CD4-positive, alpha-beta T cell (primary cell): Measurements from ENCODE around the gene NACC2. TPM values are rescaled to one million over a fixed set of nuclear protein-coding genes. Genes with fewer than 3 reads are reported as not detected.

Experiments used
- ATAC-seq: fragments of 200-7000 bp; cut with Tn5 transposase; one replicate; pipeline ENCODE4 v1.10.0; 2022; ENCODE audit warnings: mild to moderate bottlenecking; ENCODE audit not compliant: poor library complexity
- CTCF ChIA-PET: fragments of 350-600 bp; sonication (Branson Sonifier 250); formaldehyde crosslinking; loops from one replicate; lab custom pipeline; 2021; ENCODE audit warnings: antibody characterized with exemption, inconsistent platforms; lab: Charles Lee
- POLR2A ChIA-PET: fragments of 350-600 bp; sonication (Branson Sonifier 250); formaldehyde crosslinking; loops from one replicate; lab custom pipeline; 2021; ENCODE audit warnings: antibody characterized with exemption, inconsistent platforms; lab: Charles Lee
- DNase-seq, 14 experiments: peaks; one replicate each; pipeline ENCODE4 v3.0.0-alpha.2; 2013 to 2020; ENCODE audit warnings: mixed read lengths in 2 of 14
- H3K27ac ChIP-seq, 2 donors: one replicate each; pipeline versions ENCODE4 v1.5.1 to v1.7.0; 2013; ENCODE audit warnings: low read length in 2 of 2, low read depth in 1 of 2, mild to moderate bottlenecking in 1 of 2
- H3K27me3 ChIP-seq, 2 experiments: 1 replicate in 1 of 2; 2 replicates in 1 of 2; pipeline versions ENCODE4 v1.6.1 to v1.7.0; 2013; ENCODE audit warnings: low read length in 2 of 2, control low read depth in 1 of 2, mild to moderate bottlenecking in 1 of 2, moderate library complexity in 1 of 2; ENCODE audit not compliant: insufficient read depth in 2 of 2, control insufficient read depth in 1 of 2
- H3K36me3 ChIP-seq: one replicate; pipeline ENCODE4 v1.6.1; 2013; ENCODE audit warnings: low read length, control low read depth; ENCODE audit not compliant: insufficient read depth
- H3K4me1 ChIP-seq: one replicate; pipeline ENCODE4 v1.6.1; 2013; ENCODE audit warnings: low read length, control low read depth; ENCODE audit not compliant: insufficient read depth
- H3K4me3 ChIP-seq: one replicate; pipeline ENCODE4 v1.5.1; 2013; ENCODE audit warnings: mild to moderate bottlenecking, low read length, moderate library complexity
- H3K9me3 ChIP-seq, 2 experiments: 1 replicate in 1 of 2; 2 replicates in 1 of 2; pipeline versions ENCODE4 v1.6.1 to v1.7.0; 2013; ENCODE audit warnings: low read length in 2 of 2, mild to moderate bottlenecking in 2 of 2, control low read depth in 1 of 2, moderate library complexity in 1 of 2; ENCODE audit not compliant: control insufficient read depth in 1 of 2, insufficient read depth in 1 of 2
- H3K27ac Mint-ChIP-seq: one replicate; pipeline ENCODE4 v1.8.0; 2020; ENCODE audit warnings: mixed read lengths
- H3K27me3 Mint-ChIP-seq: one replicate; pipeline ENCODE4 v1.8.0; 2021; ENCODE audit warnings: mixed read lengths
- H3K36me3 Mint-ChIP-seq: one replicate; pipeline ENCODE4 v1.8.0; 2021; ENCODE audit warnings: low read depth, mixed read lengths
- H3K4me1 Mint-ChIP-seq: one replicate; pipeline ENCODE4 v1.8.0; 2021; ENCODE audit warnings: low read depth, mixed read lengths
- H3K4me3 Mint-ChIP-seq: one replicate; pipeline ENCODE4 v1.8.0; 2020; ENCODE audit warnings: mild to moderate bottlenecking, mixed read lengths
- H3K9me3 Mint-ChIP-seq: one replicate; pipeline ENCODE4 v1.8.0; 2020; ENCODE audit warnings: mixed read lengths
- CTCF ChIP-seq: fragments of 200-600 bp; IDR thresholded peaks from one replicate; pipeline ENCODE4 v1.8.0; 2022; ENCODE audit warnings: antibody characterized with exemption, mild to moderate bottlenecking
- intact Hi-C, 2 experiments: fragments of 100-400 bp; cut with DNase I in 1 of 2; cut with micrococcal nuclease in 1 of 2; formaldehyde crosslinking; loops; one replicate each; pipeline versions ENCODE4 v1.15.1 to v1.9.0; 2023 to 2025; cut with DNase I, micrococcal nuclease
- total RNA-seq, 174 experiments: library from RNA in 2 of 174; stranded (reverse) in 2 of 174; gene quantifications; one replicate each; pipeline ENCODE4 v1.2.3 and lab custom pipeline; 2021 to 2026

The NACC2 gene
- total RNA-seq, 2 experiments from 2014 or later, result 2.1 to 2.7 TPM

GRCh38 chr9:135983208-135984071, 111.6 kb downstream of the NACC2 start:
- H3K4me1 Mint-ChIP-seq, result peaks cover 11% of the 10 kb centered on the region
- H3K27me3 ChIP-seq, result no peaks in the 10 kb centered on the region
- POLR2A ChIA-PET, result no interaction called here
- no peak overlapping the region for H3K4me3 Mint-ChIP-seq
- ATAC-seq, result no peak
- no peak for TF ChIP-seq CTCF
- peaks cover 23% of the 10 kb centered on the region for H3K4me1 ChIP-seq
- no peaks in the 10 kb centered on the region for H3K36me3 ChIP-seq
- H3K9me3 Mint-ChIP-seq, result no peaks in the 10 kb centered on the region
- H3K27ac ChIP-seq, result no peak overlapping the region
- H3K4me3 ChIP-seq, result no peak overlapping the region
- H3K36me3 Mint-ChIP-seq, result no peaks in the 10 kb centered on the region
- no peak overlapping the region for H3K27ac Mint-ChIP-seq
- CTCF ChIA-PET, result no interaction called here
- H3K27me3 Mint-ChIP-seq, result no peaks in the 10 kb centered on the region
- no peak for DNase-seq
- intact Hi-C loops, result no loop called here
- peaks cover 0 to 11% of the 10 kb centered on the region in 2 experiments for H3K9me3 ChIP-seq

- intact Hi-C loops, result no loop called here
- Histone ChIP-seq H3K36me3 (no peaks in the 10 kb centered on the region), H3K4me3 (no peak overlapping the region), H3K4me1 (peaks cover 24% of the 10 kb centered on the region), H3K27ac (no peak overlapping the region), H3K9me3 (peaks cover 0 to 11% of the 10 kb centered on the region in 2 experiments), H3K27me3 (no peaks in the 10 kb centered on the region)
- DNase-seq, result no peak
- Mint-ChIP-seq H3K4me1 (peaks cover 11% of the 10 kb centered on the region), H3K9me3 (no peaks in the 10 kb centered on the region), H3K27me3 (no peaks in the 10 kb centered on the region), H3K4me3 (no peak overlapping the region), H3K36me3 (no peaks in the 10 kb centered on the region), H3K27ac (no peak overlapping the region)
- CTCF ChIA-PET, result no interaction called here
- POLR2A ChIA-PET, result no interaction called here
- TF ChIP-seq CTCF, result no peak
- no peak for ATAC-seq
Measured at GRCh38 chr9:135982499-135983207, 112.4 kb downstream of the NACC2 start.

- Histone ChIP-seq H3K36me3 (no peaks in the 10 kb centered on the region), H3K4me1 (peaks cover 24% of the 10 kb centered on the region), H3K9me3 (peaks cover 0 to 6% of the 10 kb centered on the region in 2 experiments), H3K4me3 (no peak overlapping the region), H3K27ac (no peak overlapping the region), H3K27me3 (no peaks in the 10 kb centered on the region)
- ChIA-PET CTCF (no interaction called here), POLR2A (no interaction called here)
- no peak overlapping the region for H3K4me3 Mint-ChIP-seq
- H3K9me3 Mint-ChIP-seq, result no peaks in the 10 kb centered on the region
- H3K27me3 Mint-ChIP-seq, result no peaks in the 10 kb centered on the region
- H3K36me3 Mint-ChIP-seq, result no peaks in the 10 kb centered on the region
- no peak for TF ChIP-seq CTCF
- ATAC-seq (no peak), DNase-seq (no peak)
- no peak overlapping the region for H3K27ac Mint-ChIP-seq
- intact Hi-C loops, result no loop called here
- H3K4me1 Mint-ChIP-seq, result peaks cover 11% of the 10 kb centered on the region
Measured at GRCh38 chr9:135980926-135981630, 114.0 kb downstream of the NACC2 start.
